ENCODE data around the gene NRP1.
"Not testable (repeated sequence)": the region's sequence is repeated elsewhere in the genome, so short reads cannot be mapped to it uniquely, and the experiment has no call there.

- not testable (repeated sequence) for TF ChIP-seq TBP (IDR thresholded peaks at IDR 0.05; ENCODE audit: low read depth, low read length); CTCF (IDR thresholded peaks at IDR 0.05; ENCODE audit: control extremely low read depth in 1 of 3, insufficient read depth in 1 of 3, low read depth in 1 of 3, low read length in 3 of 3); GABPA (IDR thresholded peaks at IDR 0.05; ENCODE audit: borderline replicate concordance, insufficient read depth, low read length); POLR2A (IDR thresholded peaks at IDR 0.05; ENCODE audit: control extremely low read depth in 1 of 2, low read depth in 2 of 2, low read length in 2 of 2); GTF2F1 (IDR thresholded peaks at IDR 0.05; ENCODE audit: borderline replicate concordance, low read depth, low read length); RAD21 (IDR thresholded peaks at IDR 0.05 in 1 of 2, conservative IDR thresholded peaks at IDR 0.05 in 1 of 2; ENCODE audit: low read depth in 2 of 2, low read length in 2 of 2); SP2 (IDR thresholded peaks at IDR 0.05; ENCODE audit: low read length); EZH2 (IDR thresholded peaks at IDR 0.05; ENCODE audit: low read depth, low read length, severe bottlenecking); SRF (IDR thresholded peaks at IDR 0.05; ENCODE audit: low read depth, low read length); RFX5 (IDR thresholded peaks at IDR 0.05; ENCODE audit: borderline replicate concordance, low read depth, low read length); CREB1 (IDR thresholded peaks at IDR 0.05); RNF2 (IDR thresholded peaks at IDR 0.05; ENCODE audit: borderline replicate concordance, low read depth, low read length, missing control alignments, poor library complexity, severe bottlenecking); ATF2 (IDR thresholded peaks at IDR 0.05; ENCODE audit: low read length); HDAC2 (IDR thresholded peaks at IDR 0.05; ENCODE audit: borderline replicate concordance in 1 of 2, low read depth in 2 of 2, low read length in 2 of 2)
Observed at GRCh38 chr10:33300544-33300943, 33.9 kb downstream of the NRP1 start.
